CD4-positive, alpha-beta T cell (primary cell): ENCODE measurements around the gene AHRR. TPM values are rescaled to one million over a fixed set of nuclear protein-coding genes. Genes with fewer than 3 reads are reported as not detected.
A peak's percentile ranks its signal among the peaks of the same experiment; 100 is the strongest.

ENCODE experiments used
- ATAC-seq: fragments of 200-7000 bp; cut with Tn5 transposase; one replicate; pipeline ENCODE4 v1.10.0; 2022; ENCODE audit warnings: mild to moderate bottlenecking; ENCODE audit not compliant: poor library complexity
- CTCF ChIA-PET: fragments of 350-600 bp; sonication (Branson Sonifier 250); formaldehyde crosslinking; loops from one replicate; lab custom pipeline; 2021; ENCODE audit warnings: antibody characterized with exemption, inconsistent platforms; lab: Charles Lee
- POLR2A ChIA-PET: fragments of 350-600 bp; sonication (Branson Sonifier 250); formaldehyde crosslinking; loops from one replicate; lab custom pipeline; 2021; ENCODE audit warnings: antibody characterized with exemption, inconsistent platforms; lab: Charles Lee
- DNase-seq, 14 experiments: peaks; one replicate each; pipeline ENCODE4 v3.0.0-alpha.2; 2013 to 2020; ENCODE audit warnings: mixed read lengths in 2 of 14
- H3K27ac ChIP-seq, 2 donors: one replicate each; pipeline versions ENCODE4 v1.5.1 to v1.7.0; 2013; ENCODE audit warnings: low read length in 2 of 2, low read depth in 1 of 2, mild to moderate bottlenecking in 1 of 2
- H3K27me3 ChIP-seq, 2 experiments: 1 replicate in 1 of 2; 2 replicates in 1 of 2; pipeline versions ENCODE4 v1.6.1 to v1.7.0; 2013; ENCODE audit warnings: low read length in 2 of 2, control low read depth in 1 of 2, mild to moderate bottlenecking in 1 of 2, moderate library complexity in 1 of 2; ENCODE audit not compliant: insufficient read depth in 2 of 2, control insufficient read depth in 1 of 2
- H3K36me3 ChIP-seq: one replicate; pipeline ENCODE4 v1.6.1; 2013; ENCODE audit warnings: low read length, control low read depth; ENCODE audit not compliant: insufficient read depth
- H3K4me1 ChIP-seq: one replicate; pipeline ENCODE4 v1.6.1; 2013; ENCODE audit warnings: low read length, control low read depth; ENCODE audit not compliant: insufficient read depth
- H3K4me3 ChIP-seq: one replicate; pipeline ENCODE4 v1.5.1; 2013; ENCODE audit warnings: mild to moderate bottlenecking, low read length, moderate library complexity
- H3K9me3 ChIP-seq, 2 experiments: 1 replicate in 1 of 2; 2 replicates in 1 of 2; pipeline versions ENCODE4 v1.6.1 to v1.7.0; 2013; ENCODE audit warnings: low read length in 2 of 2, mild to moderate bottlenecking in 2 of 2, control low read depth in 1 of 2, moderate library complexity in 1 of 2; ENCODE audit not compliant: control insufficient read depth in 1 of 2, insufficient read depth in 1 of 2
- H3K27ac Mint-ChIP-seq: one replicate; pipeline ENCODE4 v1.8.0; 2020; ENCODE audit warnings: mixed read lengths
- H3K27me3 Mint-ChIP-seq: one replicate; pipeline ENCODE4 v1.8.0; 2021; ENCODE audit warnings: mixed read lengths
- H3K36me3 Mint-ChIP-seq: one replicate; pipeline ENCODE4 v1.8.0; 2021; ENCODE audit warnings: low read depth, mixed read lengths
- H3K4me1 Mint-ChIP-seq: one replicate; pipeline ENCODE4 v1.8.0; 2021; ENCODE audit warnings: low read depth, mixed read lengths
- H3K4me3 Mint-ChIP-seq: one replicate; pipeline ENCODE4 v1.8.0; 2020; ENCODE audit warnings: mild to moderate bottlenecking, mixed read lengths
- H3K9me3 Mint-ChIP-seq: one replicate; pipeline ENCODE4 v1.8.0; 2020; ENCODE audit warnings: mixed read lengths
- CTCF ChIP-seq: fragments of 200-600 bp; IDR thresholded peaks from one replicate; pipeline ENCODE4 v1.8.0; 2022; ENCODE audit warnings: antibody characterized with exemption, mild to moderate bottlenecking
- intact Hi-C, 2 experiments: fragments of 100-400 bp; cut with DNase I in 1 of 2; cut with micrococcal nuclease in 1 of 2; formaldehyde crosslinking; loops; one replicate each; pipeline versions ENCODE4 v1.15.1 to v1.9.0; 2023 to 2025; cut with DNase I, micrococcal nuclease
- total RNA-seq, 174 experiments: library from RNA in 2 of 174; stranded (reverse) in 2 of 174; gene quantifications; one replicate each; pipeline ENCODE4 v1.2.3 and lab custom pipeline; 2021 to 2026

The AHRR gene
- total RNA-seq, 2 experiments from 2014 or later: 0.45 to 0.63 TPM

DNA sequence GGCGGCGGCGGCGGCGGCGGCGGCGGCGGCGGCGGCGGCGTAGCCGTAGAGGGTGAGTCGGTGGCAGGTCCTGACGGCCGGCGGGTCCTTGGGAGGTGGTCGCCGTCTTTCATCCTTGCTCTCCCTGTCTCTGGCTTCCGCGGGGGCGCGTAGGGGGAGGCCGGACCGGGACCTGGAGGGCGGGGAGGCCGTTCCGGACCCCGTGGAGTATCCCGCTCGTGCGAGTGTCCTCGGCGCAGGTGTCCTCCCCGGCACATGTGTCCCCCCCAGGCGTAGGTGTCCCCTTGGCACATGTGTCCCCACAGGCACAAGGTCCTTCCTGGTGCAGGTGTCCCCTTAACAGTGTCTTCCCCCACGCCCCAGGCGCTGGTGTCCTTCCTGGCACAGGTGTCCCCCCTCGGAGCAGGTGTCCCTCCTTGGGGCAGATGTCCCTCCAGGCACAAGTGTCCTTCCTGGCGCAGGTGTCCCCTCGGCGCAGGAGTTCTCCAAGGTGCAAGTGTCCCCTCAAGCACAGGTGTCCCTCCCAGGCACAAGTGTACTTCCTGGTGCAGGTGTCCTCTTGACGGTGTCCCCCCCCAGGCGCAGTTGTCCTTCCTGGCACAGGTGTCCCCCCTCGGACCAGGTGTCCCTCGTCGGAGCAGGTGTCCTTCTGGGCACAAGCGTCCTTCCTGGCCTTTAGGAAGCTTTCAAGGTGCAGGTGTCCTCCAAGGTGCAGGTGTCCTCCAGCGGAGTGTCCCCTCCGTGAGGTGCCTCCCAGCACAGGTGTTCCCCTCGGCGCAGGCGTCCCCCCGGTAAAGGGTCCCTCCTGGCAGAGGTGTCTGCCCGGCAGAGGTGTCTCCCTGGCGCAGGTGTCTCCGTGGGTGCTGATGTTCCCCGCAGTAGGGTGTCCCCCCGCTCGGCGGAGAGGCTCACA, 122.0 kb downstream of the AHRR start:
- Mint-ChIP-seq H3K27me3 (no peaks in the 10 kb centered on the region), H3K36me3 (peaks cover 43% of the 10 kb centered on the region), H3K4me1 (peaks cover 39% of the 10 kb centered on the region), H3K4me3 (peak overlapping the region; percentile 96), H3K9me3 (no peaks in the 10 kb centered on the region), H3K27ac (peak overlapping the region; percentile 93)
- H3K4me1 ChIP-seq: peaks cover 29% of the 10 kb centered on the region
- ATAC-seq (peak; percentile 36), DNase-seq (peak in 7 of 14 experiments; percentile 6 to 62 (median 28))
- TF ChIP-seq CTCF: no peak
- H3K36me3 ChIP-seq: peaks cover 21% of the 10 kb centered on the region
- POLR2A ChIA-PET: interaction anchor here (1.0 kb wide), 1 partner anchor 173 kb away, joined by 3 read pairs; the partner anchor contains the start of gene PDCD6
- peak overlapping the region; percentile 70 to 79 for H3K27ac ChIP-seq
- H3K27me3 ChIP-seq: no peaks in the 10 kb centered on the region
- no peaks in the 10 kb centered on the region for H3K9me3 ChIP-seq
- H3K4me3 ChIP-seq: peak overlapping the region; percentile 98
- CTCF ChIA-PET: no interaction called here
- intact Hi-C loops: loop anchor here (1.0 to 10.0 kb wide), 5 partner anchors 29 to 449 kb away; partner anchors contain the start of genes BRD9 (in 1 of the 2), CCDC127 (in 1 of the 2), CEP72 (in 1 of the 2) and PDCD6 (in 1 of the 2)

GRCh38 chr5:444226-444625, 122.7 kb downstream of the AHRR start:
- peaks cover 45% of the 10 kb centered on the region for H3K4me1 Mint-ChIP-seq
- peaks cover 29% of the 10 kb centered on the region for H3K36me3 ChIP-seq
- no peaks in the 10 kb centered on the region for H3K9me3 Mint-ChIP-seq
- no peaks in the 10 kb centered on the region for H3K9me3 ChIP-seq
- peak overlapping the region; percentile 98 for H3K4me3 ChIP-seq
- POLR2A ChIA-PET: no interaction called here
- intact Hi-C loops: loop anchor here (1.0 to 10.0 kb wide), 5 partner anchors 28 to 448 kb away; partner anchors contain the start of genes BRD9 (in 1 of the 2), CCDC127 (in 1 of the 2), CEP72 (in 1 of the 2) and PDCD6 (in 1 of the 2)
- no peaks in the 10 kb centered on the region for H3K27me3 ChIP-seq
- H3K27ac Mint-ChIP-seq: peak overlapping the region; percentile 93
- H3K27me3 Mint-ChIP-seq: no peaks in the 10 kb centered on the region
- TF ChIP-seq CTCF: no peak
- H3K27ac ChIP-seq: peak overlapping the region; percentile 42 to 79
- DNase-seq: peak in 2 of 14 experiments; percentile 1 to 20
- peaks cover 31% of the 10 kb centered on the region for H3K4me1 ChIP-seq
- CTCF ChIA-PET: no interaction called here
- H3K36me3 Mint-ChIP-seq: peaks cover 50% of the 10 kb centered on the region
- ATAC-seq: no peak
- peak overlapping the region; percentile 96 for H3K4me3 Mint-ChIP-seq

DNA sequence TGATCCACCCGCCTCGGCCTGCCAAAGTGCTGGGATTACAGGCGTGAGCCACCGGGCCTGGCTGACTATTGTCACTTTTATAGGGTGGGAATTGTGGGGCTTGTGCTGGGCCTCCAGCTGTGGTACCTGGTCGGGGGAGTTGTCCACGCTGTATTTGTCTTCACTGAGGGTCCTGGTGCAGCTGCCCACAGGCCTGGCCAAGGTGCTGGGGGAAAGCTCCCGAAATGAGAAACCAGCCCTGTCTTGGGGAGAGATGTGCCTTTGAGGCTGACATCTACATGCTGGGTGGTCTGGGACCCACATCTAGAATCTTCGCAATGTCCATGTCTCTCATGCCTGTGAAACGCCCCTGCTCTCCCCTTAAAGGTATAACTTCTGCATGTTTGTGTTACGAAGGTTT, 124.1 kb downstream of the AHRR start:
- H3K9me3 ChIP-seq: no peaks in the 10 kb centered on the region
- H3K4me1 ChIP-seq: peaks cover 31% of the 10 kb centered on the region
- H3K27ac ChIP-seq: no peak overlapping the region
- Mint-ChIP-seq H3K27me3 (no peaks in the 10 kb centered on the region), H3K27ac (peak overlapping the region; percentile 44), H3K9me3 (no peaks in the 10 kb centered on the region), H3K4me3 (peak overlapping the region; percentile 51), H3K36me3 (peaks cover 64% of the 10 kb centered on the region), H3K4me1 (peaks cover 51% of the 10 kb centered on the region)
- ChIA-PET POLR2A (interaction anchor here (0.7 to 2.0 kb wide), 2 partner anchors 27 to 32 kb away, joined by 3 to 17 read pairs; no protein-coding TSS in a partner anchor), CTCF (interaction anchor here (1.4 kb wide), 1 partner anchor 11 kb away, joined by 3 read pairs; no protein-coding TSS in a partner anchor)
- ATAC-seq (no peak), DNase-seq (peak in 2 of 14 experiments; percentile 2 to 12)
- no peak overlapping the region for H3K4me3 ChIP-seq
- H3K36me3 ChIP-seq: peaks cover 40% of the 10 kb centered on the region
- H3K27me3 ChIP-seq: no peaks in the 10 kb centered on the region
- intact Hi-C loops: loop anchor here (5.0 to 10.0 kb wide), 3 partner anchors 167 to 231 kb away; partner anchors contain the start of genes CEP72 (in 2 of the 2), CCDC127 (in 1 of the 2) and SDHA (in 1 of the 2)
- no peak for TF ChIP-seq CTCF
